NT2/D1 (cell line): Measurements from ENCODE around the gene TOX2.

Experiments
- DNase-seq: peaks from one replicate; pipeline ENCODE4 v3.0.0-alpha.2; 2011; ENCODE audit warnings: low read depth, low spot score
- H3K27me3 ChIP-seq: 2 replicates; pipeline ENCODE4 v1.6.0; 2011; ENCODE audit warnings: mild to moderate bottlenecking; ENCODE audit not compliant: insufficient read length, insufficient read depth
- H3K36me3 ChIP-seq: 2 replicates; pipeline ENCODE4 v1.6.1; 2011; ENCODE audit warnings: mild to moderate bottlenecking, low read length, mixed read lengths; ENCODE audit not compliant: insufficient read depth, insufficient read length
- H3K4me1 ChIP-seq: 2 replicates; pipeline ENCODE4 v1.5.1; 2011; ENCODE audit not compliant: insufficient read depth, insufficient read length
- H3K4me3 ChIP-seq: 2 replicates; pipeline ENCODE4 v1.5.1; 2011; ENCODE audit warnings: low read depth; ENCODE audit not compliant: insufficient read length
- H3K9ac ChIP-seq: 2 replicates; pipeline ENCODE4 v1.6.0; 2011; ENCODE audit warnings: low read depth; ENCODE audit not compliant: insufficient read length
- H3K9me3 ChIP-seq: 2 replicates; pipeline ENCODE4 v1.5.1; 2011; ENCODE audit warnings: mild to moderate bottlenecking, low read length; ENCODE audit not compliant: insufficient read depth
- SUZ12 ChIP-seq: IDR thresholded peaks from 2 replicates; pipeline ENCODE4 v1.6.1; 2011; ENCODE audit not compliant: insufficient read length, insufficient read depth; ENCODE audit errors: extremely low read depth
- YY1 ChIP-seq: IDR thresholded peaks from 2 replicates; pipeline ENCODE4 v1.6.1; 2011; ENCODE audit not compliant: insufficient read length, insufficient read depth
- ZNF274 ChIP-seq: IDR thresholded peaks from 2 replicates; pipeline ENCODE4 v1.6.1; 2011; ENCODE audit warnings: mild to moderate bottlenecking, low read depth, low read length

TOX2 gene

DNA sequence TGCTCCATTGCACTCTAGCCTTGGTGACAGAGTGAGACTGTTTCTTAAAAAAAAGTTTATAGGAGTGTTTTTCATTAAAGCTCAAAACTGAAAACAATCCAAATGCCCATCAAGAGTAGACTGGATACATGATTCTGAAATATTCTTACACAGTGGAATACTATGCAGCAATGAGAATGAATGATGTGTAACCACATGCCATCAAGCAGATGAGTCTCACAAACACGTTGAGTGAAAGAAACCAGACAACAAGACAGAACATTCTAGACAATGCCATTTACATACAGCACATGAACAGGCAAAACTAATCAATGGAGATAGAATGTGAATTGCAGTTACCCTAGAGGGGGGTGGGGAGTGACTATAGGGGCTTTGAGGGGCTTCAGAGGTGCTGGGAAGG, 72.4 kb downstream of the TOX2 start:
- 0 out of 2 replicates have a peak, but pooled peaks cover 4% of the 10 kb centered on the region for H3K9me3 ChIP-seq
- no peaks in the 10 kb centered on the region for H3K27me3 ChIP-seq
- no peak for TF ChIP-seq ZNF274
- TF ChIP-seq YY1, result no peak
- TF ChIP-seq SUZ12, result no peak
- no peak for DNase-seq
- no peaks in the 10 kb centered on the region for H3K36me3 ChIP-seq
- H3K4me1 ChIP-seq, result peaks cover 2% of the 10 kb centered on the region
- H3K9ac ChIP-seq, result no peak overlapping the region
- H3K4me3 ChIP-seq, result no peak overlapping the region

DNA sequence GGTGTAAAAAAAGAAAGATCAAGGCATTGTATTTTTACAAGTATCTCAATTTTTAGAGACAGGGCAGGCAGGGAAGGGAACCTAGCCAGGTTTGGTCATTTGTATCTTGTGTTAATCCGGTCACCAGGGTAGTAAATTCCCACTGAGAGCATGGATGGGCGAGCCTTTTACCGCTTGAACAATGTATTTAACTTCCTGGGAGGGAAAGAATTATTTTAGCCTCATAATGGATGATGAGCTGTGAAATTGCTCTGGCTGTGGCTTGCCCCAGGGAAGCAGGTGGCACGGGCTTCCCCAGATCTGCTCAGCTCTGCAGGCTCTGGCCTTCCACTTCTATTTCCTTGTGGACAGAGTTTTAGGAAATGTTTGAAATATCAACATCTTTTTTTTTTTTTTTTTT, 72.9 kb downstream of the TOX2 start:
- no peak for DNase-seq
- no peak overlapping the region for H3K4me3 ChIP-seq
- H3K36me3 ChIP-seq, result no peaks in the 10 kb centered on the region
- no peak overlapping the region for H3K9ac ChIP-seq
- no peak for TF ChIP-seq SUZ12
- TF ChIP-seq ZNF274, result no peak
- TF ChIP-seq YY1, result no peak
- 0 out of 2 replicates have a peak, but pooled peaks cover 4% of the 10 kb centered on the region for H3K9me3 ChIP-seq
- H3K4me1 ChIP-seq, result no peaks in the 10 kb centered on the region
- no peaks in the 10 kb centered on the region for H3K27me3 ChIP-seq

- no peak for TF ChIP-seq ZNF274
- no peak for TF ChIP-seq SUZ12
- no peak for TF ChIP-seq YY1
- DNase-seq, result no peak
- H3K4me3 ChIP-seq, result no peak overlapping the region
- no peak overlapping the region for H3K9ac ChIP-seq
- no peaks in the 10 kb centered on the region for H3K36me3 ChIP-seq
- no peaks in the 10 kb centered on the region for H3K4me1 ChIP-seq
- 0 out of 2 replicates have a peak, but pooled peaks cover 4% of the 10 kb centered on the region for H3K9me3 ChIP-seq
- H3K27me3 ChIP-seq, result no peaks in the 10 kb centered on the region
These were observed 73.8 kb downstream of the TOX2 start for GRCh38 chr20:43988451-43988850.

GRCh38 chr20:43988867-43989266, 74.2 kb downstream of the TOX2 start:
- Histone ChIP-seq H3K9ac (no peak overlapping the region), H3K27me3 (no peaks in the 10 kb centered on the region), H3K9me3 (0 out of 2 replicates have a peak, but pooled peaks cover 4% of the 10 kb centered on the region), H3K4me3 (no peak overlapping the region), H3K36me3 (no peaks in the 10 kb centered on the region), H3K4me1 (no peaks in the 10 kb centered on the region)
- no peak for TF ChIP-seq YY1
- no peak for TF ChIP-seq ZNF274
- TF ChIP-seq SUZ12, result no peak
- DNase-seq, result no peak

DNA sequence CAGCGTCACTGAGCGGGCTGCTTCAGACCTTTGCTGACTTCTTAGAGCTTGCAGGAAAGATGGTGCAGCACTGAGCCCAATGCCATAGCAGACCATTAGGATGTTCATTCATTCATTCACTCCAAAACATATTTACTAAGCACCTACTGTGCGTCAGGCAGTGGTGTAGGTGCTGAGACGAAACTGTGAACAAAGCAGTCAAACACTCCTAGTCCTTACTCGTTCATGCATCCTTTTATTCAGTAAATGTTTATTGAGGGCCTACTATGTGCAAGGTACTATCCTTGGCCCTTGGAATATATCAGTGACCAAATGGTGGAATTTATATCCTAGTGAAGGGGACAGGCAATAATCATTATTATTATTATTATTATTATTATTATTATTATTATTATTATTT, 76.6 kb downstream of the TOX2 start:
- H3K9me3 ChIP-seq, result 0 out of 2 replicates have a peak, but pooled peaks cover 4% of the 10 kb centered on the region
- no peaks in the 10 kb centered on the region for H3K4me1 ChIP-seq
- no peak for TF ChIP-seq ZNF274
- no peak for TF ChIP-seq SUZ12
- no peak for TF ChIP-seq YY1
- no peak overlapping the region for H3K9ac ChIP-seq
- H3K4me3 ChIP-seq, result no peak overlapping the region
- no peaks in the 10 kb centered on the region for H3K27me3 ChIP-seq
- DNase-seq, result no peak
- H3K36me3 ChIP-seq, result no peaks in the 10 kb centered on the region

- Histone ChIP-seq H3K36me3 (no peaks in the 10 kb centered on the region), H3K4me3 (no peak overlapping the region), H3K9me3 (0 out of 2 replicates have a peak, but pooled peaks cover 4% of the 10 kb centered on the region), H3K9ac (no peak overlapping the region), H3K4me1 (no peaks in the 10 kb centered on the region), H3K27me3 (no peaks in the 10 kb centered on the region)
- TF ChIP-seq SUZ12, result no peak
- no peak for TF ChIP-seq ZNF274
- TF ChIP-seq YY1, result no peak
- no peak for DNase-seq
These were observed 77.3 kb downstream of the TOX2 start for GRCh38 chr20:43991982-43992381.

DNA sequence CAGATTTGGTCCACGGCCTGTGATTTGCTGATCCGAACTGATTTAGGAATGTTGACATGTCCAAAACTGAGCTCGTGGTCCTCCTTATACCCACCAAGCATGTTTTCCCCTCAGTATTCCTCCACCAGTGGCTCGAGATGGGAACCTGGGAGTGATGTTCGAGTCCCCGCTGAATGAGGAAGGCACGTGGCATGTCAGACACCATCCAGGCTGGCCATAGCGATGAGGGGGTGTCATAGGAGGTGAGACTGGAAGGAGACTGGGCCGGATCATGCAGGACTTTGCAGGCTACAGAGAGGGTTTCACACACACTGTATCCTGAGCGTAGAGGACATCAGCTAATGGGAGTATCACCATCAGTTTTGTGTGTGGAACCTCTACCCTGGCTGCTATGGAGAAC, 78.2 kb downstream of the TOX2 start:
- TF ChIP-seq ZNF274 (no peak), SUZ12 (no peak), YY1 (no peak)
- Histone ChIP-seq H3K36me3 (no peaks in the 10 kb centered on the region), H3K9me3 (0 out of 2 replicates have a peak, but pooled peaks cover 4% of the 10 kb centered on the region), H3K4me1 (no peaks in the 10 kb centered on the region), H3K9ac (no peak overlapping the region), H3K4me3 (no peak overlapping the region), H3K27me3 (no peaks in the 10 kb centered on the region)
- no peak for DNase-seq

DNA sequence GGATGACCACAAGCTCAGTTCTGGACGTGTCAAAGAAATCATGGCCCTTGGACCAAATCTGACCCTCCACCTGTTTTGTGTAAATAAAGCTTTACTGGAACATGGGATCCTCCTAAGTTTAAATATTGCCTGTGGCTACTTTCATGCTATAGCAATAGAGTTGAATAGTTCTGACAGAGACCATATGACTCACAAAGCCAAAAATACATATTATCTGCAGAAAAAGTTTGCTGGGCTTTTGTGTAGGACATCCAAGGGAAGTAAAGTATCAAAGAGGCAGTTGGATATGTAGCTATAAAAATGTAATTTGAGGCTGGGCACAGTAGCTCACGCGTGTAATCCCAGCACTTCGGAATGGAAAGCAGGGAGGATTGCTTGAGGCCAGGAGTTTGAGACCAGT, 78.9 kb downstream of the TOX2 start:
- no peak for DNase-seq
- Histone ChIP-seq H3K4me3 (no peak overlapping the region), H3K36me3 (no peaks in the 10 kb centered on the region), H3K4me1 (no peaks in the 10 kb centered on the region), H3K27me3 (no peaks in the 10 kb centered on the region), H3K9ac (no peak overlapping the region), H3K9me3 (0 out of 2 replicates have a peak, but pooled peaks cover 4% of the 10 kb centered on the region)
- TF ChIP-seq ZNF274 (no peak), SUZ12 (no peak), YY1 (no peak)
